Colonic mucosa (tissue), 4 donors: ENCODE measurements around the gene MIPEP. TPM values are rescaled to one million over a fixed set of nuclear protein-coding genes. Genes with fewer than 3 reads are reported as not detected.

ENCODE experiments used
- DNase-seq: peaks from one replicate; pipeline ENCODE4 v3.0.0-alpha.2; 2020
- H3K27ac ChIP-seq: fragments of 200-600 bp; one replicate; pipeline ENCODE4 v1.8.0; 2021
- H3K27me3 ChIP-seq: fragments of 200-600 bp; one replicate; pipeline ENCODE4 v1.8.0; 2021
- H3K36me3 ChIP-seq: fragments of 200-600 bp; one replicate; pipeline ENCODE4 v1.8.0; 2021
- H3K4me1 ChIP-seq: fragments of 200-600 bp; one replicate; pipeline ENCODE4 v1.8.0; 2021; ENCODE audit warnings: mild to moderate bottlenecking
- H3K4me3 ChIP-seq: fragments of 200-600 bp; one replicate; pipeline ENCODE4 v1.8.0; 2021
- H3K9ac ChIP-seq, 2 donors: one replicate each; pipeline ENCODE4 v1.7.0; 2013; ENCODE audit warnings: control low read depth in 2 of 2, low read depth in 2 of 2, low read length in 2 of 2
- H3K9me3 ChIP-seq: fragments of 200-600 bp; one replicate; pipeline ENCODE4 v1.8.0; 2021
- intact Hi-C: fragments of 100-400 bp; cut with DNase I; formaldehyde crosslinking; loops from one replicate; pipeline ENCODE4 v1.14.1; 2022
- total RNA-seq, 2 donors: library from RNA; stranded (reverse); fragmentation: NEBNext Ultra II Directional in 1 of 2; extraction: Animal tissue kit (Norgen Biotek cat#: 25700) in 1 of 2; gene quantifications; one replicate each; pipeline ENCODE4 v1.2.1, GENCODE V29; 2021
- TF ChIP-seq, protein P1 (sequence below): fragments of 200-600 bp; IDR thresholded peaks from one replicate; pipeline ENCODE4 v1.8.0; 2022; ENCODE audit warnings: antibody characterized with exemption, mild to moderate bottlenecking
- donor health status: healthy.
- donor health status: DM: no; HTN: no; CAD: no.
- donor health status: DM: no; HTN: no; CAD: no.

MIPEP gene
- total RNA-seq, 2 donors from 2014 or later = 25.9 to 33.0 TPM

DNA sequence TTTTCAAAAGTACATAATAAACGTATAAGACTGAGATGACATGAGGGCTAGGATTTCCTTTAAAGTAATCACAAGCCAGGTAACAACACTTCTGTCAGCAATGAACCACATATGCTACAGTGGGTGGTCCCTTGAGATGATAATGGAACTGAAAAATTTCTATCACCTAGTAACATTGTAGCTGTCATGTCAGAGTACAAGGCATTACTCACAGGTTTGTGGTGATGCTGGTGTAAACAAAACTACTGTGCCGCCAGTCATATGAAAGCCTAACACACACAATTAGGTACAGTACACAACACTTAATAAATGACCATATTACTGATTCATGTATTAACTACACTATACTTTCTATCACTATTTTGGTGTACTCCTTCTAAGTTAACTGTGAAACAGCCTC lies 36.8 kb downstream of the MIPEP start:
- no peaks in the 10 kb centered on the region for H3K36me3 ChIP-seq
- intact Hi-C loops = no loop called here
- H3K4me3 ChIP-seq = no peak overlapping the region
- TF ChIP-seq, protein P1, sequence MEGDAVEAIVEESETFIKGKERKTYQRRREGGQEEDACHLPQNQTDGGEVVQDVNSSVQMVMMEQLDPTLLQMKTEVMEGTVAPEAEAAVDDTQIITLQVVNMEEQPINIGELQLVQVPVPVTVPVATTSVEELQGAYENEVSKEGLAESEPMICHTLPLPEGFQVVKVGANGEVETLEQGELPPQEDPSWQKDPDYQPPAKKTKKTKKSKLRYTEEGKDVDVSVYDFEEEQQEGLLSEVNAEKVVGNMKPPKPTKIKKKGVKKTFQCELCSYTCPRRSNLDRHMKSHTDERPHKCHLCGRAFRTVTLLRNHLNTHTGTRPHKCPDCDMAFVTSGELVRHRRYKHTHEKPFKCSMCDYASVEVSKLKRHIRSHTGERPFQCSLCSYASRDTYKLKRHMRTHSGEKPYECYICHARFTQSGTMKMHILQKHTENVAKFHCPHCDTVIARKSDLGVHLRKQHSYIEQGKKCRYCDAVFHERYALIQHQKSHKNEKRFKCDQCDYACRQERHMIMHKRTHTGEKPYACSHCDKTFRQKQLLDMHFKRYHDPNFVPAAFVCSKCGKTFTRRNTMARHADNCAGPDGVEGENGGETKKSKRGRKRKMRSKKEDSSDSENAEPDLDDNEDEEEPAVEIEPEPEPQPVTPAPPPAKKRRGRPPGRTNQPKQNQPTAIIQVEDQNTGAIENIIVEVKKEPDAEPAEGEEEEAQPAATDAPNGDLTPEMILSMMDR = no peak
- no peaks in the 10 kb centered on the region for H3K4me1 ChIP-seq
- H3K9ac ChIP-seq = no peak overlapping the region
- H3K27me3 ChIP-seq = no peaks in the 10 kb centered on the region
- no peak for DNase-seq
- H3K27ac ChIP-seq = no peak overlapping the region
- H3K9me3 ChIP-seq = no peaks in the 10 kb centered on the region

DNA sequence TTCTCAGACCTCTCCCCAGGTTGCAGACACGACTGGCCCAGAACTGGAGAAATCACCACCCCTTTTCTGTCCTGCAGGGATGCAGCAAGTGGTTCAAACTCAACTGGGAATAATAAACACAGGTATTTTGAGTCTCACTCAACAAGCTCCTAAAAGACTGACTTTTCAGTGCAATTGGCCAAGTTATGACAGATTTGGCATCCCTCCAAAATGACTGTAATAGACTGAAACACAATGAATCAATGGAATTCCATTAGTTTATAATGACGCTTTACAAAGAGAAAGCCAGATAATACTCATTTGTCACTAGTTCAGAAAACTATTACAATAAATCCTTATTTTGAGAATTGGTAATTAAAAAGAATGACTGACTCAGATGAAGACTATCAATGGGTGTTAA lies 38.1 kb downstream of the MIPEP start:
- Histone ChIP-seq H3K9me3 (no peaks in the 10 kb centered on the region), H3K27ac (no peak overlapping the region), H3K36me3 (no peaks in the 10 kb centered on the region), H3K27me3 (no peaks in the 10 kb centered on the region), H3K4me1 (no peaks in the 10 kb centered on the region), H3K4me3 (no peak overlapping the region), H3K9ac (no peak overlapping the region)
- TF ChIP-seq, protein P1 = no peak
- intact Hi-C loops = no loop called here
- no peak for DNase-seq

DNA sequence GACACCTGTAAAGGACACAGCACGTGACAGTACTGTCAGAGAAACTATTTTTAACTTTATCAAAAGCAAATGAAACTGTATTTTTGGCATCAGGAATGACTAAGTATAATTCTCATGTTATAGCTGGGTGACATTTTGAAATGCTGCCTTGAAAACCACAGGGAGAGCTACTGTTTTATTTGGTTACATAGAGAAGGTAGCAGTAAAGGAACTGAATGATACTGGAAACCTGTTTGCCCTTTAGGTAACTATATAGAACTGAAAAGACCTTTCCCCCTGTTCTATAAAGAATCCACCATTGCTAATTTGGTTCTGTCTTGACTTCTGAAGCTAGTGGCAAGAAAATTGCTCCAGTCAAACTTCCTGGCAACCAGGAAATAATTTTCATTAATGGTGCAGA lies 39.1 kb downstream of the MIPEP start:
- Histone ChIP-seq H3K27me3 (no peaks in the 10 kb centered on the region), H3K9me3 (no peaks in the 10 kb centered on the region), H3K4me1 (no peaks in the 10 kb centered on the region), H3K9ac (no peak overlapping the region), H3K36me3 (no peaks in the 10 kb centered on the region), H3K4me3 (no peak overlapping the region), H3K27ac (no peak overlapping the region)
- intact Hi-C loops = no loop called here
- TF ChIP-seq, protein P1 = no peak
- DNase-seq = no peak

DNA sequence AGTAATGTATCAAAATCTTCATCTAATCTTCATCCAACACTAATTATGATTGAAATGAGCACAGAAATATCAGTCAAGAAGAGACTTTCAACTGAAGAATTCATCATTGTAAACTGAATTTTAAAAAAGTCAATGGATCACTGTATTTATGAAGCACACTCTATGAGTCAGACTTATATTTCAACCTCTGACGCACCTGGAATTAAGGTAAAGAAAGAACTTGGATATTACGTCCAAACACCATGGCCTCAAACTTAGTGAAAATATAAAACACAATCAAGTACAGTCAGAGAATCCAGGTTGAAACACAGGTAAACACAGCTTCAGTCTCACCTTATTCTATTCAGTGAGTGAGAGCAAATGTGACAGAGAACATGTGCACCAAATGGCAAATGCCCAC lies 39.5 kb downstream of the MIPEP start:
- Histone ChIP-seq H3K4me1 (no peaks in the 10 kb centered on the region), H3K27ac (no peak overlapping the region), H3K4me3 (no peak overlapping the region), H3K9me3 (no peaks in the 10 kb centered on the region), H3K36me3 (no peaks in the 10 kb centered on the region), H3K9ac (no peak overlapping the region), H3K27me3 (no peaks in the 10 kb centered on the region)
- no peak for DNase-seq
- TF ChIP-seq, protein P1 = no peak
- intact Hi-C loops = no loop called here

DNA sequence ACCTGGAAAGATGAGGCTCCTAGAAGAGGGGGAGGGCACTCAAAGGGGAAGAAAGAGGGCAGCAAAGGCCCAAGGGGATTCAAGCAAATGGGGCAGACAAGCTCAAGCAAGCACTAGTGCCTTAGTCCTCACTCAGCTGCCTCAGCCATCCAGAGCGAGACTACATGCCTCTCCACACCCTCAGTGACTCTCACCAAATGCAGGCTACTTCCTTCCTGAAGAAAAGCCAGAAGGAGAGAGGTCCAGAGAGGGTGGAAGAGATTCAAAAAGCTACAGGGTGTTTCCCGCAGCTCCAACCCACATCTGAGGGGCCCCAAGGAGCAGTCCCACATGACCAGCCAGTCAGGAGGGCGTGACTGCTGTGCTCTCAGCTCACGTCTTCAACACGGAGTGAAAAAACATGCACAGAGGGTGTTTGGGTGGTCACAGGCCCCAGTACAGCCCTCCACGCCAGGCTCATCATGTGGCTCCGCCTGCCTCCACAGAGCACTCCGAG lies 40.5 kb downstream of the MIPEP start:
- intact Hi-C loops = no loop called here

More for the DNA sequence above, 40.5 kb downstream of the MIPEP start:
- Histone ChIP-seq H3K27ac (no peak overlapping the region), H3K4me1 (no peaks in the 10 kb centered on the region), H3K4me3 (no peak overlapping the region), H3K36me3 (no peaks in the 10 kb centered on the region), H3K27me3 (no peaks in the 10 kb centered on the region), H3K9me3 (no peaks in the 10 kb centered on the region), H3K9ac (no peak overlapping the region)
- no peak for DNase-seq
- TF ChIP-seq, protein P1 = no peak
